ENCODE measurements around the gene PTGIR.

PTGIR gene

DNA sequence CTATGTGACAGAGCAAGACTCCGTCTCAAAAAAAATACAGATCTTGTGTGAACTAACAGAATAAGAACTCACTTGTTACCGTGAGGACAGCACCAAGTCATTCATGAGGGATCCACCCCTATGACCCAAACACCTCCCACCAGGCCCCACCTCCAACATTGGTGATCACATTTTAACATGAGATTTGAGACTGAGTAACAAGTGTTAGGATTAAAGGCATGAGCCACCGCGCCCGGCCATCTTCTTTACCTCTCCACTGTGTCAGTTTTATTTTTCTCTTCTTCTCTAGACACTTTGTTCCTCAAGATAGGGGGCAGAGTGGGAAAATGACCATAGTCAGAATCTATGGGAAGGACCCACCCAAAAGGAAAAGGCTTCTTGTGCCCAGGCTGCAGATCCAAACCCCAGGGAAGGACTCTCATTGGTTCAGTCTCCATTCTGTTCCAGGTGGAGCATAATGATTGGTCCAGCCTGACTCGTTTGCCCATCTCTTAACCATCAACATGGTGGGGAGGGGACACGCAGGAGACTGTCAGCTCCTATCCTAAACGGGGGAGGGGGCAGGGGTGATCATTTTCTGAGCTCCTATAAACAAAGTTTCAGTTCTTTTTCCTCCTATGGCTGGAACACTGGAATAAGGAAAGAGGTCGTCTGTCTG is 25.0 kb downstream of the PTGIR start:
- DNase-seq, result no peak

DNA sequence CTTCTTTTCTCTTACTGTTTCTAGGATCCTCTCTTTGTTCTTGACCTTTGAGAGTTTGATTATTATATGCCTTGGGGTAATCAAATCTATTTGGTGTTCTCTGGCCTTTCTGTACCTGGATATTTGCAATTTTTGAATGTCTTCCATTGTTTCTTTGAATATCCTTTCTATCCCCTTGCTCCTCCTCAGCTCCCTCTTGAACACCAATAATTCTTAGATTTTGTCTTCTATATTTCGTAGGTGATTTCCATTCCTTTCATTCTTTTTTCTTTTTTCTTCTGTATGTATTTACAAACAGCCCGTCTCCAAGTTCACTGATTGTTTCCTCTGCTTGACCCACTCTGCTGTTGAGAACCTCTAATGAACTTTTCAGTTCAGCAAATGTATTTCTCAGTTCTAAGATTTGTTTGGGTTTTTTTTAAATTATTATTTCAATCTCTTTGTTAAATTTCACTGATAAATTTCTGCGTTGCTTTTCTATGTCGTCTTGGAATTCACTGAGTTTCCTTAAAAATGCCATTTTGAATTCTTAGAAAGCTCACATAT is 26.4 kb downstream of the PTGIR start:
- no peak for DNase-seq

GRCh38 chr19:46596008-46596407 is 28.9 kb downstream of the PTGIR start:
- no peak for DNase-seq

DNA sequence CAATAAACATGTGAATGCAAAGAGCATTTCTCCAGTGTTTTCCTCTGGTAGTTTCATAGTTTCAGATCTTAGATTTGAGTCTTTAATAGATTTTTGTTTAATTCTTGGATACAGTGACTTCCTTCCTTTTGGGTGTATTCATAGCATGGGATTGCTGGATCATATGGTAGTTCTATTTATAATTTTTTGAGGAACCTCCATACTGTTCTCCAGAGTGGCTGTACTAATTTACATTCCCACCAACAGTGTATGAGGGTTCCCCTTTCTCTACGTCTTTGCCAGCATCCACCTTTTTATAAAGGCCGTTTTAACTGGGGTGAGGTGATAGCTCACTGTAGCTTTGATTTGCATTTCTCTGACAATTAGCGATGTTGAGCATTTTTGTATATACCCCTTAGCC is 33.0 kb downstream of the PTGIR start:
- no peak for DNase-seq

- no peak for DNase-seq
These were observed 33.6 kb downstream of the PTGIR start for GRCh38 chr19:46591254-46591653.

- no peak for DNase-seq
These were observed 37.0 kb downstream of the PTGIR start for GRCh38 chr19:46587861-46588260.

- DNase-seq, result no peak
These were observed 38.6 kb downstream of the PTGIR start for GRCh38 chr19:46586294-46586693.

DNA sequence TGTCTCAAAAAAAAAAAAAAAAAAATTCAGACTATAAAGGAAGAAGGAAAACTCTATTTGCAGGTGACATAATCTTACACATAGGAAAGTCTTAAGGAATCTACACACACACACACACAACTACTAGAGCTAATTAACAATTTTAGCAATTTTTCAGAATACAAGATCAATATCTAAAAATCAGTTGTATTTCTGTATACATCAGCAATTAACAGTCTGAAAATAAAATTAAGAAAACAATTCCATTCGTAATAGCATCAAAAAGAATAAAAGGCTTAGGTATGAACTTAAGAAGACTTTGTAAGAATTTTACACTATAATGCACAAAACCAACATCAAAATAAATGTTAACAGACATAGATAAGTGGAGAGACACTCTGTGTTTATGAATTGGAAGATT is 39.4 kb downstream of the PTGIR start:
- no peak for DNase-seq

DNA sequence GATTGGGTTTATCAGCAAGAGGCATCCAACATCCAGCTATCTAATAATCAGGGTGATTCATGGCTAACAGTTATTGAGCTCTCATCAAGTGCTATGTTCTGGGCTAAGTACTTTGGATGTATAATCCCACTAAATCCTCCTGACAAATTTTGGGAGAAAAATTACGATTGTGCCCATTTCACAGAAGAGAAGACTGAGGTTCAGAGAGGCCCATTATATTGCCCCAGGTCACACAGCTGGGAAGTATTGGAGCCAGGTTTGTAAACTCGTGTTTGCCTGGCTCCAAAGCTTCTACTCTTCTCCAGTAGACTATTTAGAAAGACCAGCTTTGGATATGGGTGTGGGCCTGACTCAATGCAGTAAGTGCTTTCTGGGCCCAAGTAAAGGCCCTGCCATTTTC is 44.6 kb downstream of the PTGIR start:
- no peak for DNase-seq

- DNase-seq, result no peak
These were observed 45.5 kb downstream of the PTGIR start for GRCh38 chr19:46579361-46579879.

- no peak for DNase-seq
These were observed 46.4 kb downstream of the PTGIR start for GRCh38 chr19:46578450-46578849.

GRCh38 chr19:46574533-46574932 is 50.4 kb downstream of the PTGIR start:
- no peak for DNase-seq

GRCh38 chr19:46573679-46574498 is 51.0 kb downstream of the PTGIR start:
- DNase-seq, result no peak

DNA sequence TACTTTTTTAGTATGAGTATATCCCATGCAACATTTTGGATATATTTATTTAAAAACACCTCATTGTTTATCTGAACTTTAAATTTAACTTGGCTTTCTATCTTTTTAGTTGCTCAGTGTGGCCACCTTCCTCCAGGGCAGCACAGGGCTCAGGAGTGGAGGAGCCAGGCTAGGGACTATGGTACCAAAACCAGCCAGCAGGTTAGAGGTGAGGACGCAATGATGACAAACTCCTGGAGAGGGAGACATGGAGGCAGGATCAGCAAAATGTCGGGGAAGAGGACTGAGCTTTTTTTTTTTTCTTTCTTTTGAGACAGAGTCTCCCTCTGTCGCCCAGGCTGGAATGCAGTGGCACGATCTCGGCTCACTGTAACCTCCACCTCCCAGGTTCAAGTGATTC is 53.4 kb downstream of the PTGIR start:
- DNase-seq, result no peak

Measured in activated naive CD4-positive, alpha-beta T cell (primary cell).